GM04503 (cell line): ENCODE results near the gene TPSB2.
"Not testable (repeated sequence)": the region's sequence is repeated elsewhere in the genome, so short reads cannot be mapped to it uniquely, and the experiment has no call there.

Experiments used
- DNase-seq: peaks from one replicate; pipeline ENCODE4 v3.0.0-alpha.2; 2012; ENCODE audit warnings: low read depth

Gene TPSB2

GRCh38 chr16:1240436-1240835, 10.5 kb upstream of the TPSB2 start, which contains the start of gene TPSAB1:
TPSAB1 (plus strand) TSS chr16:1240705; CDS start chr16:1240939, 234 bp downstream.
- DNase-seq, result not testable (repeated sequence)

- not testable (repeated sequence) for DNase-seq
Observed at GRCh38 chr16:1239575-1239974, 9.6 kb upstream of the TPSB2 start.

- DNase-seq, result not testable (repeated sequence)
Observed at GRCh38 chr16:1238909-1239308, 8.9 kb upstream of the TPSB2 start.

GRCh38 chr16:1237990-1238389, 8.0 kb upstream of the TPSB2 start:
- no peak for DNase-seq

- DNase-seq, result not testable (repeated sequence)
Observed at GRCh38 chr16:1236659-1237058, 6.7 kb upstream of the TPSB2 start.

GRCh38 chr16:1232049-1232748, 2.2 kb upstream of the TPSB2 start:
- DNase-seq, result not testable (repeated sequence)

GRCh38 chr16:1231301-1231700, 1.3 kb upstream of the TPSB2 start:
- not testable (repeated sequence) for DNase-seq

- not testable (repeated sequence) for DNase-seq
Observed at GRCh38 chr16:1230471-1231212, 658 bp upstream of the TPSB2 start.

- not testable (repeated sequence) for DNase-seq
Observed at GRCh38 chr16:1229476-1229875, 508 bp downstream of the TPSB2 start.

- not testable (repeated sequence) for DNase-seq
Observed at GRCh38 chr16:1228227-1228626, 1.8 kb downstream of the TPSB2 start.

- DNase-seq, result not testable (repeated sequence)
Observed at GRCh38 chr16:1226692-1227091, 3.3 kb downstream of the TPSB2 start.

- DNase-seq, result not testable (repeated sequence)
Observed at GRCh38 chr16:1225728-1226311, 4.2 kb downstream of the TPSB2 start.

- DNase-seq, result no peak
Observed at GRCh38 chr16:1225051-1225451, 4.9 kb downstream of the TPSB2 start, which contains the start of gene TPSG1. TPSG1 (minus strand) TSS chr16:1225268; CDS start chr16:1225252, 16 bp downstream.

GRCh38 chr16:1224558-1224957, 5.4 kb downstream of the TPSB2 start:
- no peak for DNase-seq

GRCh38 chr16:1223355-1224214, 6.4 kb downstream of the TPSB2 start:
- DNase-seq, result no peak

GRCh38 chr16:1222553-1223354, 7.2 kb downstream of the TPSB2 start:
- DNase-seq, result no peak

GRCh38 chr16:1221628-1222552, 8.1 kb downstream of the TPSB2 start:
- DNase-seq, result no peak

GRCh38 chr16:1220841-1221627, 8.9 kb downstream of the TPSB2 start:
- DNase-seq, result no peak
